ENCODE data around the gene PATJ.

The PATJ gene

DNA sequence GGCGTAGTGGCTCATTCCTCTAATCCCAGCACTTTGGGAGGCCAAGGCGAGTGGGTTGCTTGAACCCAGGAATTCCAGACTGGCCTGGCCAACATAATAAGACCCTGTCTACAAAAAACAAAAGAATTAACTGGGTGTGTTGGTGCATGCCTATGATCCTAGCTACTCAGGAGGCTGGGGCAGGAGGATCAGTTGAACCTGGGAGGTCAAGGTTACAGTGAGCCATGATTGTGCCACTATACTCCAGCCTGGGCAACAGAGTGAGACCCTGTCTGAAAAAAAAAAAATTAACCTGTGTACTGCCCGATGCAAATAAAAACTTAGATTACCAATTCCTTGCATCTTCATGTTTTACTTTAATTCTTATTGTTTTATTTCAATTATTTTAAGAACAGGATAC is 193.2 kb downstream of the PATJ start:
- H3K79me2 ChIP-seq (ENCODE audit: insufficient read depth, low read length) = no peaks in the 10 kb centered on the region
- H3F3A ChIP-seq (ENCODE audit: low read depth) = no peaks in the 10 kb centered on the region
- no peaks in the 10 kb centered on the region for H3K9me3 ChIP-seq (ENCODE audit: insufficient read depth, low read depth, low read length)
- no peak overlapping the region for H3K9ac ChIP-seq (ENCODE audit: low read depth, low read length, poor library complexity, severe bottlenecking)
- H3K9me2 ChIP-seq (replicated peaks; ENCODE audit: low read depth, low read length) = no peaks in the 10 kb centered on the region
- no peak overlapping the region for H3K4me2 ChIP-seq (ENCODE audit: low read depth, low read length, poor library complexity, severe bottlenecking)
- H3K4me1 ChIP-seq (ENCODE audit: insufficient read depth, low read length, poor library complexity, severe bottlenecking) = no peaks in the 10 kb centered on the region
- H2AFZ ChIP-seq (ENCODE audit: low read length) = no peak overlapping the region
- TF ChIP-seq EZH2phosphoT487 (IDR thresholded peaks at IDR 0.05; ENCODE audit: borderline replicate concordance) = no peak
- TF ChIP-seq CTCF (conservative IDR thresholded peaks at IDR 0.05; ENCODE audit: low read length) = no peak
- no peaks in the 10 kb centered on the region for H3K27me3 ChIP-seq (ENCODE audit: insufficient read depth, low read length, poor library complexity, severe bottlenecking)
- no peaks in the 10 kb centered on the region for H3K36me3 ChIP-seq (ENCODE audit: insufficient read depth, low read length)
- no peak overlapping the region for H3K4me3 ChIP-seq (ENCODE audit: low read length, poor library complexity, severe bottlenecking)
- H4K20me1 ChIP-seq (ENCODE audit: insufficient read depth, low read length, poor library complexity, severe bottlenecking) = no peaks in the 10 kb centered on the region

GRCh38 chr1:61936839-61937238 is 194.6 kb downstream of the PATJ start:
- no peaks in the 10 kb centered on the region for H3K79me2 ChIP-seq (ENCODE audit: insufficient read depth, low read length)
- H3K9me2 ChIP-seq (replicated peaks; ENCODE audit: low read depth, low read length) = no peaks in the 10 kb centered on the region
- H3K36me3 ChIP-seq (ENCODE audit: insufficient read depth, low read length) = no peaks in the 10 kb centered on the region
- no peaks in the 10 kb centered on the region for H3K9me3 ChIP-seq (ENCODE audit: insufficient read depth, low read depth, low read length)
- no peaks in the 10 kb centered on the region for H3K27me3 ChIP-seq (ENCODE audit: insufficient read depth, low read length, poor library complexity, severe bottlenecking)
- no peaks in the 10 kb centered on the region for H3K4me1 ChIP-seq (ENCODE audit: insufficient read depth, low read length, poor library complexity, severe bottlenecking)
- H3K4me3 ChIP-seq (ENCODE audit: low read length, poor library complexity, severe bottlenecking) = no peak overlapping the region
- H3K9ac ChIP-seq (ENCODE audit: low read depth, low read length, poor library complexity, severe bottlenecking) = no peak overlapping the region
- TF ChIP-seq EZH2phosphoT487 (IDR thresholded peaks at IDR 0.05; ENCODE audit: borderline replicate concordance) (no peak), CTCF (conservative IDR thresholded peaks at IDR 0.05; ENCODE audit: low read length) (no peak)
- no peaks in the 10 kb centered on the region for H4K20me1 ChIP-seq (ENCODE audit: insufficient read depth, low read length, poor library complexity, severe bottlenecking)
- no peaks in the 10 kb centered on the region for H3F3A ChIP-seq (ENCODE audit: low read depth)
- no peak overlapping the region for H3K4me2 ChIP-seq (ENCODE audit: low read depth, low read length, poor library complexity, severe bottlenecking)
- H2AFZ ChIP-seq (ENCODE audit: low read length) = no peak overlapping the region

DNA sequence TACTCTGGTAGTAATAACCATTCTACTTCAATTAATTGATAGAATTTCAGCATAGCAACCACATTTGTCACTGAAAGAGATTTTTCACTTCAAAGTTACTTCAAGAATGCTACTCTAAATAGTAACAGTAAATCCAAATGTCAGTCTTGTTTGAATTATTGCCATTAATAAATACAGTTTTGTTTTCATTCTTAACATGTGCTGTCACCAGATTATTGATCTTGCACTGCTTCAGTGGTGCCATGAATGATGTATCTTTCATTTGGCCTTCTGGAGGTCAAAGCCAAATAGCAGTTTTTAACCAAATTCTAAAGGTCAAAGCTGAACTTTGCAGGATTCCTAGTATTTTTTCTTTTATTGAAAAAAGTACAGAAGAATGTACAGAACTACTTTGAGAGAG is 199.5 kb downstream of the PATJ start:
- Histone ChIP-seq H3K9me3 (ENCODE audit: insufficient read depth, low read depth, low read length) (no peaks in the 10 kb centered on the region), H3K79me2 (ENCODE audit: insufficient read depth, low read length) (no peaks in the 10 kb centered on the region), H3K9me2 (replicated peaks; ENCODE audit: low read depth, low read length) (no peaks in the 10 kb centered on the region), H3K4me3 (ENCODE audit: low read length, poor library complexity, severe bottlenecking) (no peak overlapping the region), H3K4me1 (ENCODE audit: insufficient read depth, low read length, poor library complexity, severe bottlenecking) (no peaks in the 10 kb centered on the region), H3K36me3 (ENCODE audit: insufficient read depth, low read length) (no peaks in the 10 kb centered on the region), H3F3A (ENCODE audit: low read depth) (no peaks in the 10 kb centered on the region), H3K4me2 (ENCODE audit: low read depth, low read length, poor library complexity, severe bottlenecking) (no peak overlapping the region), H3K27me3 (ENCODE audit: insufficient read depth, low read length, poor library complexity, severe bottlenecking) (no peaks in the 10 kb centered on the region), H4K20me1 (ENCODE audit: insufficient read depth, low read length, poor library complexity, severe bottlenecking) (no peaks in the 10 kb centered on the region), H2AFZ (ENCODE audit: low read length) (no peak overlapping the region), H3K9ac (ENCODE audit: low read depth, low read length, poor library complexity, severe bottlenecking) (no peak overlapping the region)
- TF ChIP-seq CTCF (conservative IDR thresholded peaks at IDR 0.05; ENCODE audit: low read length) (no peak), EZH2phosphoT487 (IDR thresholded peaks at IDR 0.05; ENCODE audit: borderline replicate concordance) (no peak)

Data from Loucy (cell line).